MM.1S (cell line): ENCODE results near the gene RELN.

Source experiments
- CTCF ChIP-seq: fragments of 300-600 bp; sonication (generic); IDR thresholded peaks from 2 replicates; pipeline ENCODE4 v1.5.1; 2016; ENCODE audit warnings: antibody characterized with exemption, low read length, mixed read lengths
- EZH2 ChIP-seq: fragments of 300-600 bp; sonication (generic); optimal IDR thresholded peaks from 2 replicates; pipeline ENCODE3; 2017; ENCODE audit warnings: low read depth, mild to moderate bottlenecking, antibody characterized with exemption, low read length, mixed read lengths
- EZH2phosphoT487 ChIP-seq: fragments of 300-600 bp; sonication (generic); IDR thresholded peaks from 2 replicates; pipeline ENCODE4 v1.6.1; 2018; ENCODE audit warnings: antibody characterized with exemption, low read length

- TF ChIP-seq EZH2phosphoT487, result no peak
- no peak for TF ChIP-seq CTCF
- TF ChIP-seq EZH2, result no peak
Measured at GRCh38 chr7:103871473-103871872, 118.0 kb downstream of the RELN start.
